ENCODE measurements around the gene TCF4.

Gene TCF4

DNA sequence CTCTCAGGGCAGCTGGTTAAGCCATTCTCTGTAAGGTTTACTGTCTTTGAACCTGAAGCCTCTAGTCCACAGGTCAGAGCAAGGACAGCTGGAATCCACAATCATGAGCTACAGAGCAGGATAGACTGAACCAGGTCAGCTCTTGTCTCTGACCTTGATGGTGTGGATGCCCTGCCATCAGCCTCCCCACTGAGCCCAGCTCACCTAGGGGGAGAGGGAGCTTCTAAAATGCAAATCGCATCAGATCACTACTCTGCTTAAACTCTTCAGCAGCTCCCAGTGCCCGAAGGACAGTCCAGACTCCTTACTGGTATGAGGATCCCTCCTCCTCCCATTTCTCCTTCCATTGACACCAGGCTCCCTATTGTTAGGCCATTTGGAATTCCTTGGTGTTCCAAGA lies 373.5 kb downstream of the TCF4 start:
- H3K9ac ChIP-seq (ENCODE audit: low read depth, low read length) = no peak overlapping the region
- peaks cover 11% of the 10 kb centered on the region for H3K4me1 ChIP-seq (ENCODE audit: insufficient read depth, low read length)
- H3K9me3 ChIP-seq (ENCODE audit: control insufficient read depth, insufficient read depth, low read length) = no peaks in the 10 kb centered on the region; the same call in 1 of the 2 replicates
- no peaks in the 10 kb centered on the region for H3K36me3 ChIP-seq (ENCODE audit: insufficient read depth, low read length)

DNA sequence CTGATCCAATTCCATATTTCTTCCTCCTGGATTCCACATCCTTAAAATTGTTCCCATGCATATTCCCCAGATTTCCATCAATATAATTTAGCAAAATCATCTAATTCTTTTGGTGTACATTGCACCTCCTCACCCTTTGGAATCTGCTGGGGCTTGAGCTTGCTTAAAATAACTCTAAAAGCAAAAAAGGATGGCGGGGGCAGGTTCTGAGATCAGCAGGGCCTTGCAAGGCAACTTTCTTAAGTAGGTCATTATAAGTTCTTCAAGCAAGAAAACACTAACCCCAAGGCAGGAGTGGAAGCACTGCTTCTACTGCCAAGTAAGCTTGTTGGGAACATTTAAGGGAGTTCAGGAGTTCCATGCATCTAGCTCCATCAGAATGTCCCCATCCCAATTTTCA lies 374.4 kb downstream of the TCF4 start:
- Histone ChIP-seq H3K9me3 (ENCODE audit: control insufficient read depth, insufficient read depth, low read length) (no peaks in the 10 kb centered on the region; the same call in 1 of the 2 replicates), H3K4me1 (ENCODE audit: insufficient read depth, low read length) (peaks cover 11% of the 10 kb centered on the region), H3K36me3 (ENCODE audit: insufficient read depth, low read length) (no peaks in the 10 kb centered on the region), H3K9ac (ENCODE audit: low read depth, low read length) (no peak overlapping the region)

DNA sequence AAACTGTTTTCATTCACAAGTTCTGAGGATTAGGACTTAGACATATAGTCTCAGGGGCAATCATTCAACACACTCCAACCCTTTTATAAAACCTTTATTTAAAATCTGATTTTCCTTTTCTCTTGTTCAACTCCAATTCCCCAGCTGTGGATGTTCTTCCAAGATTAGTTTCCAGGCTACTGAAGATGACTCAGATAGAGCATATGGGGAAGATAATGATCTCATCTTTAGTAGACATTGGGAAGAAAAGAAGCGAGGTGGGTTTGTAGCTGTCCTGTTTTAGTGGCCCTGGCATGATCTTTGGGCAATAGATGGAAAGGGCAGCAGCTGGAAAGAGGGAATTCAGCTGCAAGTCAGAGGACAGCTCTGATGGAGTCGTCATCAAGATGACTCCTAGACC lies 381.1 kb downstream of the TCF4 start:
- H3K36me3 ChIP-seq (ENCODE audit: insufficient read depth, low read length) = no peaks in the 10 kb centered on the region
- peaks cover 5% of the 10 kb centered on the region; the same call in 1 of the 2 replicates for H3K9me3 ChIP-seq (ENCODE audit: control insufficient read depth, insufficient read depth, low read length)

DNA sequence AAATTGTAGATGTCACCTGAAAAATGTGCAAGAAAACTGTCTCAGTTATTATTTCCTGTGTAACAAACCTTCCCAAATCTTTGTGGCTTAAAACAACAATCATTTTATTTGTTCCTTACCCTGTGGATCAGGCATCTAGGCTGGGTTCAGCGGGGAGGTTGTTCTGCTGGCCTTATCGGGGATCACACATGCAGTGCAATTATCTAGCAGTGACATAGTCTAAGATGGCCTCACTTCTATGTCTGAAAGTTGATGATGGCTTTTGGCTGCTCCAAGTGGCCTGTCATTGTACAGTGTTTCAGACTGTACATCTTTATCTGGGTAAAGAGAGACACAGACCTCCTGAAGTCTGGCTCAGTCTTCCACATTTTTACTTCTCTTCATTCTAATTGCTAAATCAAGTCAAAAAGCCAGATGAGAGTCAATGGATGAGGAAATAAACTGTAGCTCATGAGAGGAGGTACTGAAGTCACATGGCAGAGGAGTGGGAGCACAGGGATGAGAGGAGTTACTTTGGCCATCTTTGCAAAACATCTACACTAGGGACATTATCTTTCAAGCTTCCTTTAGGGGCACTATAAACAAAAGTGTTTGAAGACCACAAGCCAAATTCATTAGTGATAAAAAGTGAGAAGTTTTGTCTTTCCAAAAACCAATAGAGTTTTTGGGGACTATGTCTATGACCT lies 385.6 kb downstream of the TCF4 start:
- H3K9me3 ChIP-seq (ENCODE audit: control insufficient read depth, insufficient read depth, low read length) = peaks cover 5% of the 10 kb centered on the region; the same call in 1 of the 2 replicates
- H3K36me3 ChIP-seq (ENCODE audit: insufficient read depth, low read length) = no peaks in the 10 kb centered on the region
- no peaks in the 10 kb centered on the region for H3K4me1 ChIP-seq (ENCODE audit: insufficient read depth, low read length)
- no peak overlapping the region for H3K9ac ChIP-seq (ENCODE audit: low read depth, low read length)

More for the DNA sequence above, 381.1 kb downstream of the TCF4 start:
- Histone ChIP-seq H3K4me1 (ENCODE audit: insufficient read depth, low read length) (no peaks in the 10 kb centered on the region), H3K9ac (ENCODE audit: low read depth, low read length) (no peak overlapping the region)

DNA sequence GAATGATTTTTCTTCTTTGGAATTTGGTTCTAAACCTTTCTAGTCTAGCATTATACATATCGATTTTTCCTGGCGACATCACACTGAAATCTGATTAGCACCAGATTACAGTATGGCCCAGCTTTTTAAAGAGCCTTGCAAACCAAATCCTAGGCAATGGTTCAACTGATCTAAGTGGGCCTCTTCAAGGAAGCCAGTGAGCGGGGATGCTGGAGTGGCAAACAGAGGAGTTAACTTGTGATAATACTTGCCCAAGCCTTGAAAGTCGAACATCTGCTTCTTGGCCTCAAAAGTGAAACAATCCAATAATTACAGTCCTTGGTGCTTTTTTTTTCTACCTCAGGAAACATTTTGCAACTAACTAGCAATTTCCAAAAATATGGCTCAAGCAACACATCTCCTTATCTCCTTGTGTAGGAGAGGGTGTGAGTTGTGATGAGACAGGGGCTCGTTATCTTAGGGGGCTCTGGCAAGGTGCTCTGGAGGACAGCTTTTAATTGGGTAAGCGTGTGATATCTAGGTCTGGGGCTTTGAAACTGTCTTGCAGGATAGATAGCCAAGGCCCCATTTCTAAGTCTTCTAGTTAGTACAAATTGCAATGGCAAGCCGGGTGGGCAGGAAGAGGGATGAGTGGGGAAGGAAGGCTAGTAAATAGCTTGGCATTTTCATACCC lies 388.6 kb downstream of the TCF4 start:
- no peak overlapping the region for H3K9ac ChIP-seq (ENCODE audit: low read depth, low read length)
- peaks cover 5% of the 10 kb centered on the region; the same call in 1 of the 2 replicates for H3K9me3 ChIP-seq (ENCODE audit: control insufficient read depth, insufficient read depth, low read length)
- H3K36me3 ChIP-seq (ENCODE audit: insufficient read depth, low read length) = no peaks in the 10 kb centered on the region
- no peaks in the 10 kb centered on the region for H3K4me1 ChIP-seq (ENCODE audit: insufficient read depth, low read length)

DNA sequence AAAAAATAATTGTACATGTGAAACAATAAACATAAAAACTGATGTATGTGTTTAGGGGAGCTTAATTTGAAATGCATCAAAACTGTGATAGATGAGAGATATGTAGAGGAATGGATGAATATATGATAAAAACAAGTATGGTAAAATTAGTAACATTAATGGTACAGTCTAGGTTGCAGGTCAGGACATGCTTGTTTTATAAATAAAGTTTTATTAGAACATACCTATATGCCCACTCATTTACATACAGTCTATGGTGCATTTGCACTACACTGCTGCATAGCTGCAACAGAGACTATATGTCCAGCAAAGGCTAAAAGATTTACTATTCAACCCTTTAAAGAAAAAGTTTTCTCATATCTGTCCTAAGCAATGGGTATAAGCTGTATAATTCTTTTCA lies 392.1 kb downstream of the TCF4 start:
- Histone ChIP-seq H3K4me1 (ENCODE audit: insufficient read depth, low read length) (no peaks in the 10 kb centered on the region), H3K9me3 (ENCODE audit: control insufficient read depth, insufficient read depth, low read length) (no peaks in the 10 kb centered on the region), H3K36me3 (ENCODE audit: insufficient read depth, low read length) (no peaks in the 10 kb centered on the region), H3K9ac (ENCODE audit: low read depth, low read length) (no peak overlapping the region)

DNA sequence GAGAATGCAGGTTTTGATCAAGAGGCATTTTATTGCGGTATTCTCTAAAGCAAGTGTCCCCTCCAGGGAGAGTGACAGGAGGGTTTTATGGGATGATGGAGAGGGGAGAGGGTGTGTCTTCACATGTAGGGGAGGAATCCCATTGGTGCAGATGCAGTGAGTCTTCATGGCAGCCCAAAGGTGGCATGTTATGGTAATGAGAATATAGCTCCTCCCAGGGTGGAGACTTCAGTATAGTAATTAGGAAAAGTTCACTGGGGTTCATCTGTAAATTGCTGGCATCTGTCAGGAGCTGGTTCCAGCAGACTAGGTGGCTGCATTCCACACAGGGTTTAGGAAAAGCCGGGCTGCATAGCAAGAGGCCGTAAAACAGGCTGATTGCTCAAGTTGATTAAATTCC lies 398.0 kb downstream of the TCF4 start:
- no peaks in the 10 kb centered on the region; the same call in 1 of the 2 replicates for H3K4me1 ChIP-seq (ENCODE audit: insufficient read depth, low read length)
- no peaks in the 10 kb centered on the region for H3K36me3 ChIP-seq (ENCODE audit: insufficient read depth, low read length)

DNA sequence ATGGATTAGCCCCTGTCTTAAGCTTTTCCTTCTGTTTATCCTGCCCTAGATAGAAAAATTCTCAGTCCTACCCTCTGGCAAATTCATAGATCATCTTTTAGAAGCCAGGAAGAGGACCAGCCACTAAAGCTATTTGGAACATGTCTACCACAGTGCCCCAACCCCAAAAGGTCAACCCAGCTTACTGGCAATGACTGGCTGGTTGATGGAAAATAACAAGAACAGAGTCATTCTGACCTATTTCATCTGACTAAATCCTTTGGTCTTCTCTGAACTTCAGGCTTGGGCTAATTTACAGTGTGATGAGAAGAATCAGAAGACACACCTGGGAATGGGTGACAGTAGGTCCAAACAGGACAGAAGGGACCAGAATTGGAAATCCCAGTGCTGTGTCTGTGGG lies 401.4 kb downstream of the TCF4 start:
- H3K36me3 ChIP-seq (ENCODE audit: insufficient read depth, low read length) = no peaks in the 10 kb centered on the region
- H3K4me1 ChIP-seq (ENCODE audit: insufficient read depth, low read length) = no peaks in the 10 kb centered on the region; the same call in 1 of the 2 replicates
- H3K9me3 ChIP-seq (ENCODE audit: control insufficient read depth, insufficient read depth, low read length) = no peaks in the 10 kb centered on the region
- H3K9ac ChIP-seq (ENCODE audit: low read depth, low read length) = no peak overlapping the region

More for the DNA sequence above, 398.0 kb downstream of the TCF4 start:
- Histone ChIP-seq H3K9me3 (ENCODE audit: control insufficient read depth, insufficient read depth, low read length) (no peaks in the 10 kb centered on the region), H3K9ac (ENCODE audit: low read depth, low read length) (no peak overlapping the region)

DNA sequence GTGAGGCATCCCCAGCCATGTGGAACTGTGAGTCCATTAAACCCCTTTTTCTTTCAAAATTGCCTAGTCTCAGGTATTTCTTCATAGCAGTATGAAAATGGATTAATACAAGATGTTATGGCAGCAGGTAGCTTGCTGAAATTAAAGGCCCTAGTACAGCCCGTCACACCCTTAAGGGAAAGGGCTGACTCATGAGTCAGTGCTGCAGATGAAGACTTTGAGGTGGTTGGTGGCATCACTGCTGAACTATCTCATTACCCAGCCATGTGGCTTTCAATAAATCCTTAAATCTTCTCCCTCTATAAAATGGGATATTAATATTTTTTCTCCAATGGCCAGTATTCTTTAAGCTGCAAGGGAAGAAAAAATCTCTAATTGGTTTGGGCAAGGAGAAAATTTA lies 402.6 kb downstream of the TCF4 start:
- Histone ChIP-seq H3K9me3 (ENCODE audit: control insufficient read depth, insufficient read depth, low read length) (no peaks in the 10 kb centered on the region), H3K36me3 (ENCODE audit: insufficient read depth, low read length) (no peaks in the 10 kb centered on the region), H3K4me1 (ENCODE audit: insufficient read depth, low read length) (no peaks in the 10 kb centered on the region; the same call in 1 of the 2 replicates), H3K9ac (ENCODE audit: low read depth, low read length) (no peak overlapping the region)

DNA sequence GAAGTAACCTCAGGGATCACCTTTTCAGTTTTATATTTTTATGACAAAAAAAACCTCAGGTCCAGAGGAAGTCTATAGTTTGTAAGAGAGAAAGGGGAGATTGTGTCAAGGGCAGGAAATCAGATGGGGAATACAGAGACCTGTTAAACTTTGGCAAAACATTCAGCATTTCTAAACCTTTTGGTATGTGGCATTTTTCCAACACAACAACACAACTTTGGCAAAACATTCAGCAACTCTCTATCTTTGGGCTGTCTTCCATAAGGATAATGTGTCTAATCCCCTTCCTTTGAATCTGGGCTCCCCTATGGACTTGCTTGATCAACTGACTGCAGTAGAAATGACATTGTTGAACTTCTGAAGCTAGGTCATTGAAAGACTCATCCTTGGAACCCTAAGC lies 408.2 kb downstream of the TCF4 start:
- H3K9me3 ChIP-seq (ENCODE audit: control insufficient read depth, insufficient read depth, low read length) = no peaks in the 10 kb centered on the region
- no peak overlapping the region for H3K9ac ChIP-seq (ENCODE audit: low read depth, low read length)
- no peaks in the 10 kb centered on the region for H3K36me3 ChIP-seq (ENCODE audit: insufficient read depth, low read length)
- no peaks in the 10 kb centered on the region for H3K4me1 ChIP-seq (ENCODE audit: insufficient read depth, low read length)

DNA sequence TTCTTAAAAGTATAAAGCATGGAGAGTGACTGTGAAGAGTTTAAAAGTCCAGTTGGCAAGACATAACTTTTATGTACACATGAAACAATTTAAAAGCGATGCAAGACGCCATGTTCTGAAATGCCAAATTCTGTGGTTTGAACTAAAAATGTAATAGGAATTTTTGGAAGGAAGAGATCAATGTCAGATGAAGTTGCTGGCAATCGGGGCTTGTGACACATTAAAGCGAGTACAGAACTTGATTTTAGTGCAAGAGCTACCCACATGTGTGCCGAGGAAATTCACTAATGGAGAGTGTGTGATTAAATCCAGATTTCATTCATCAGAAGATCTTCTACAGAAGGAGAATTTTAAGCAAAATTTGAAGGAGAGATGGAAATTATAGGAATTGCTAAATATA lies 408.6 kb downstream of the TCF4 start:
- no peak overlapping the region for H3K9ac ChIP-seq (ENCODE audit: low read depth, low read length)

DNA sequence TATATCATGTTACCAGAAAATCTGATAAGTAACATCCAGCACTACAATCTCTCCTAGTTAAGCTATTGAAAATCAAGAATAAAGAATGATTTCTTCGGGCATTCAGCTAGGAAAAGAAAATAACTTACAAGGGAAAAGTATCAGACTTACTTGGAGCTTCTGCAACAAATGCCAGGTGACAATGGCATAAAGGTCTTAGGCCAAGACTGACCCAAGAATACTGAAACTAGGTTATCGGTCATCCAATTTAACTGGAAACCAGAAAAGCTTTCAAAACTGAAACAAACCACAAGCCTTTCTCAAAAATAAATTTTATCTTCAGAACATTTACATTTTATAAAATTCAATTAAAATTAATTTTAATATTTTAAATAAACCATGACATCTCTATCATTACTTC lies 414.7 kb downstream of the TCF4 start:
- Histone ChIP-seq H3K4me1 (ENCODE audit: insufficient read depth, low read length) (no peaks in the 10 kb centered on the region), H3K9ac (ENCODE audit: low read depth, low read length) (no peak overlapping the region), H3K9me3 (ENCODE audit: control insufficient read depth, insufficient read depth, low read length) (no peaks in the 10 kb centered on the region), H3K36me3 (ENCODE audit: insufficient read depth, low read length) (no peaks in the 10 kb centered on the region)

More for the DNA sequence above, 408.6 kb downstream of the TCF4 start:
- Histone ChIP-seq H3K9me3 (ENCODE audit: control insufficient read depth, insufficient read depth, low read length) (no peaks in the 10 kb centered on the region), H3K36me3 (ENCODE audit: insufficient read depth, low read length) (no peaks in the 10 kb centered on the region), H3K4me1 (ENCODE audit: insufficient read depth, low read length) (no peaks in the 10 kb centered on the region)
